GM23338 (cell line): ENCODE results near the gene KCNT1. TPM values are rescaled to one million over a fixed set of nuclear protein-coding genes. Genes with fewer than 3 reads are reported as not detected.

Experiments used
- ATAC-seq: fragments of 200-7000 bp; cut with Tn5 transposase; 3 replicates; pipeline ENCODE4 v1.9.1; 2020
- DNase-seq: peaks from one replicate; pipeline ENCODE4 v3.0.0-alpha.2; 2015; ENCODE audit warnings: low spot score
- H2AFZ ChIP-seq: fragments of 200-600 bp; sonication (generic); 2 replicates; pipeline ENCODE4 v1.8.0; 2016; ENCODE audit warnings: antibody characterized with exemption, mild to moderate bottlenecking, moderate library complexity
- H3F3A ChIP-seq: fragments of 200-600 bp; sonication (generic); replicated peaks from 2 replicates; pipeline ENCODE4 v1.8.0; 2017; ENCODE audit warnings: antibody characterized with exemption, mixed run types, low read depth
- H3K27ac ChIP-seq: fragments of 200-600 bp; sonication (generic); 2 replicates; pipeline ENCODE4 v1.6.1; 2016; ENCODE audit warnings: low read depth
- H3K27me3 ChIP-seq: fragments of 200-600 bp; sonication (generic); 2 replicates; pipeline ENCODE4 v1.8.0; 2016; ENCODE audit warnings: mild to moderate bottlenecking, mixed run types, moderate library complexity; ENCODE audit not compliant: insufficient read depth
- H3K36me3 ChIP-seq: fragments of 200-600 bp; sonication (generic); 2 replicates; pipeline ENCODE4 v1.8.0; 2016; ENCODE audit warnings: mild to moderate bottlenecking; ENCODE audit not compliant: insufficient read depth
- H3K4me1 ChIP-seq: fragments of 200-600 bp; sonication (generic); 2 replicates; pipeline ENCODE4 v1.8.0; 2016; ENCODE audit warnings: mild to moderate bottlenecking, moderate library complexity; ENCODE audit not compliant: insufficient read depth
- H3K4me2 ChIP-seq: fragments of 200-600 bp; sonication (generic); 2 replicates; pipeline ENCODE4 v1.7.1; 2017; ENCODE audit warnings: mixed run types
- H3K4me3 ChIP-seq: fragments of 200-600 bp; sonication (generic); 2 replicates; pipeline ENCODE4 v1.6.1; 2016; ENCODE audit warnings: mixed run types
- H3K79me2 ChIP-seq: fragments of 200-600 bp; sonication (generic); replicated peaks from 2 replicates; pipeline ENCODE4 v1.8.0; 2017; ENCODE audit warnings: mild to moderate bottlenecking; ENCODE audit not compliant: insufficient read depth
- H3K9me2 ChIP-seq: fragments of 200-600 bp; sonication (generic); 2 replicates; pipeline ENCODE4 v1.8.0; 2017; ENCODE audit not compliant: insufficient read depth
- H4K20me1 ChIP-seq: fragments of 200-600 bp; sonication (generic); replicated peaks from 2 replicates; pipeline ENCODE4 v1.8.0; 2017; ENCODE audit warnings: mild to moderate bottlenecking; ENCODE audit not compliant: insufficient read depth
- H3K27ac Mint-ChIP-seq: 2 replicates; pipeline ENCODE4 v1.8.0; 2020; ENCODE audit warnings: inconsistent platforms, mild to moderate bottlenecking, moderate library complexity, mixed read lengths
- H3K27me3 Mint-ChIP-seq: 3 replicates; pipeline ENCODE4 v1.8.0; 2022; ENCODE audit warnings: low read depth, mild to moderate bottlenecking, moderate library complexity, mixed read lengths, inconsistent platforms; ENCODE audit not compliant: insufficient read depth, poor library complexity
- H3K36me3 Mint-ChIP-seq: 3 replicates; pipeline ENCODE4 v1.8.0; 2021; ENCODE audit warnings: low read depth, mild to moderate bottlenecking, inconsistent platforms, moderate library complexity, mixed read lengths
- H3K4me1 Mint-ChIP-seq: 3 replicates; pipeline ENCODE4 v1.8.0; 2020; ENCODE audit warnings: mild to moderate bottlenecking, inconsistent platforms, mixed read lengths
- H3K4me3 Mint-ChIP-seq: 3 replicates; pipeline ENCODE4 v1.8.0; 2021; ENCODE audit warnings: moderate library complexity, mild to moderate bottlenecking, inconsistent platforms, mixed read lengths
- H3K9me3 Mint-ChIP-seq: 3 replicates; pipeline ENCODE4 v1.8.0; 2020; ENCODE audit warnings: moderate library complexity, mild to moderate bottlenecking, inconsistent platforms, mixed read lengths
- CREB1 ChIP-seq: fragments of 250-450 bp; sonication (Bioruptor Pico); IDR thresholded peaks from 2 replicates; pipeline ENCODE4 v1.5.0; 2020; ENCODE audit warnings: low read depth, mild to moderate bottlenecking, moderate library complexity
- EZH2 ChIP-seq: fragments of 200-600 bp; sonication (generic); IDR thresholded peaks from one replicate; pipeline ENCODE4 v1.8.0; 2017; ENCODE audit warnings: antibody characterized with exemption, mild to moderate bottlenecking, low read depth; ENCODE audit not compliant: unreplicated experiment
- EZH2phosphoT487 ChIP-seq: fragments of 200-600 bp; sonication (generic); IDR thresholded peaks from one replicate; pipeline ENCODE4 v1.8.1; 2018; ENCODE audit warnings: antibody characterized with exemption; ENCODE audit not compliant: unreplicated experiment
- JUNB ChIP-seq: IDR thresholded peaks from one replicate; pipeline ENCODE4 v1.6.1; 2016; ENCODE audit warnings: antibody characterized with exemption; ENCODE audit not compliant: unreplicated experiment
- NANOG ChIP-seq: IDR thresholded peaks from 2 replicates; pipeline ENCODE4 v1.6.1; 2016; ENCODE audit warnings: antibody characterized with exemption, borderline replicate concordance
- POLR2AphosphoS5 ChIP-seq: IDR thresholded peaks from 2 replicates; pipeline ENCODE4 v1.6.1; 2016; ENCODE audit warnings: antibody characterized with exemption, low read depth
- STAT1 ChIP-seq: IDR thresholded peaks from one replicate; pipeline ENCODE4 v1.6.1; 2016; ENCODE audit warnings: antibody characterized with exemption; ENCODE audit not compliant: unreplicated experiment
- ZNF114 ChIP-seq: fragments of 250-450 bp; sonication (Bioruptor Pico); IDR thresholded peaks from 2 replicates; pipeline ENCODE4 v1.5.0; 2020; ENCODE audit warnings: mild to moderate bottlenecking, moderate library complexity
- ZNF331 ChIP-seq: fragments of 250-450 bp; sonication (Bioruptor Pico); IDR thresholded peaks from 2 replicates; pipeline ENCODE4 v1.5.0; 2020; ENCODE audit warnings: low read depth, mild to moderate bottlenecking, moderate library complexity
- polyA plus RNA-seq: library from polyadenylated mRNA; unstranded; fragments of >200 nt; fragmentation: Nextera tagmentation; extraction: Ambion mirVana; gene quantifications from 2 replicates; pipeline ENCODE4 v1.2.1, GENCODE V29; 2016
- total RNA-seq: library from RNA; depleted of rRNA; stranded (reverse); fragments of >200 nt; shearing (Covaris generic); gene quantifications from 2 replicates; pipeline ENCODE4 v1.2.3, GENCODE V29; 2014
- TF ChIP-seq, protein P1 (sequence below), 2 experiments: fragments of 200-600 bp in 1 of 2; sonication (generic) in 1 of 2; conservative IDR thresholded peaks; 2 replicates each; pipeline versions ENCODE4 v1.5.1 to v1.6.1; 2016 to 2017; ENCODE audit warnings: antibody characterized with exemption in 2 of 2, low read depth in 2 of 2, mild to moderate bottlenecking in 2 of 2, moderate library complexity in 1 of 2
- TF ChIP-seq, protein P2 (sequence below): fragments of 250-450 bp; sonication (Bioruptor Pico); IDR thresholded peaks from 2 replicates; pipeline ENCODE4 v1.5.0; 2020; ENCODE audit warnings: mild to moderate bottlenecking, moderate library complexity
- TF ChIP-seq, protein P3 (sequence below): IDR thresholded peaks from one replicate; pipeline ENCODE4 v1.6.1; 2018; ENCODE audit warnings: antibody characterized with exemption; ENCODE audit not compliant: unreplicated experiment
- TF ChIP-seq, protein P4 (sequence below): IDR thresholded peaks from 2 replicates; pipeline ENCODE4 v1.6.1; 2016; ENCODE audit warnings: antibody characterized with exemption

KCNT1 gene
- total and polyA plus RNA-seq, 2 experiments from 2014 or later, result 0.05 to 0.28 TPM

DNA sequence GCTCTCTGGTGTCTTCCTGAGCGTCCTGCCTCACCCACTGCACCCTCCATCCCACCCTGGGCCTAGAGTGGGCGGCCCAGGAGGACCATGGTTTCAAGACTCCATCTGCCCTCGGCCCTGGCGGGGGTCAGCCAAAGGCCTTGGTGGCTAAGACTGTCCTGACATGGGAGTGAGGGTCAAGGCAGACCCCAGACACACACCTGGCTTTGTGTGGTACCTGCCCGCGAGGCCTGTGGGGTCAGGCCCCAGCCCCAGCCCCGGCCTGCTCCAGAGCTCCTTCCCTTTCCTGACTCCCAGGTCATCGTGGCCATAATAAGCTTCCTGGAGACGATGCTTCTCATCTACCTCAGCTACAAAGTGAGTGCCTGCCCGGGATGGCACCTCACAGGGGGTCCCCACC is 54.6 kb downstream of the KCNT1 start:
- Histone ChIP-seq H3K27ac (no peak overlapping the region), H3K4me2 (no peak overlapping the region), H3K27me3 (no peaks in the 10 kb centered on the region), H3K9me2 (no peaks in the 10 kb centered on the region), H3K4me1 (no peaks in the 10 kb centered on the region), H3F3A (no peaks in the 10 kb centered on the region), H4K20me1 (no peaks in the 10 kb centered on the region), H3K36me3 (no peaks in the 10 kb centered on the region), H3K79me2 (no peaks in the 10 kb centered on the region), H3K4me3 (no peak overlapping the region), H2AFZ (no peak overlapping the region)
- DNase-seq (no peak), ATAC-seq (no peak)
- H3K36me3 Mint-ChIP-seq, result no peaks in the 10 kb centered on the region; the same call in 2 of the 3 replicates
- H3K9me3 Mint-ChIP-seq, result no peaks in the 10 kb centered on the region
- H3K4me1 Mint-ChIP-seq, result no peaks in the 10 kb centered on the region; the same call in 2 of the 3 replicates
- H3K27me3 Mint-ChIP-seq, result peaks cover 4% of the 10 kb centered on the region
- H3K27ac Mint-ChIP-seq, result no peak overlapping the region
- no peak for TF ChIP-seq ZNF114 (CRISPR knock-in tag)
- TF ChIP-seq, protein P1, sequence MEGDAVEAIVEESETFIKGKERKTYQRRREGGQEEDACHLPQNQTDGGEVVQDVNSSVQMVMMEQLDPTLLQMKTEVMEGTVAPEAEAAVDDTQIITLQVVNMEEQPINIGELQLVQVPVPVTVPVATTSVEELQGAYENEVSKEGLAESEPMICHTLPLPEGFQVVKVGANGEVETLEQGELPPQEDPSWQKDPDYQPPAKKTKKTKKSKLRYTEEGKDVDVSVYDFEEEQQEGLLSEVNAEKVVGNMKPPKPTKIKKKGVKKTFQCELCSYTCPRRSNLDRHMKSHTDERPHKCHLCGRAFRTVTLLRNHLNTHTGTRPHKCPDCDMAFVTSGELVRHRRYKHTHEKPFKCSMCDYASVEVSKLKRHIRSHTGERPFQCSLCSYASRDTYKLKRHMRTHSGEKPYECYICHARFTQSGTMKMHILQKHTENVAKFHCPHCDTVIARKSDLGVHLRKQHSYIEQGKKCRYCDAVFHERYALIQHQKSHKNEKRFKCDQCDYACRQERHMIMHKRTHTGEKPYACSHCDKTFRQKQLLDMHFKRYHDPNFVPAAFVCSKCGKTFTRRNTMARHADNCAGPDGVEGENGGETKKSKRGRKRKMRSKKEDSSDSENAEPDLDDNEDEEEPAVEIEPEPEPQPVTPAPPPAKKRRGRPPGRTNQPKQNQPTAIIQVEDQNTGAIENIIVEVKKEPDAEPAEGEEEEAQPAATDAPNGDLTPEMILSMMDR (conservative IDR thresholded peaks at IDR 0.05; ENCODE audit: low read depth in 2 of 2), result no peak
- TF ChIP-seq, protein P2, sequence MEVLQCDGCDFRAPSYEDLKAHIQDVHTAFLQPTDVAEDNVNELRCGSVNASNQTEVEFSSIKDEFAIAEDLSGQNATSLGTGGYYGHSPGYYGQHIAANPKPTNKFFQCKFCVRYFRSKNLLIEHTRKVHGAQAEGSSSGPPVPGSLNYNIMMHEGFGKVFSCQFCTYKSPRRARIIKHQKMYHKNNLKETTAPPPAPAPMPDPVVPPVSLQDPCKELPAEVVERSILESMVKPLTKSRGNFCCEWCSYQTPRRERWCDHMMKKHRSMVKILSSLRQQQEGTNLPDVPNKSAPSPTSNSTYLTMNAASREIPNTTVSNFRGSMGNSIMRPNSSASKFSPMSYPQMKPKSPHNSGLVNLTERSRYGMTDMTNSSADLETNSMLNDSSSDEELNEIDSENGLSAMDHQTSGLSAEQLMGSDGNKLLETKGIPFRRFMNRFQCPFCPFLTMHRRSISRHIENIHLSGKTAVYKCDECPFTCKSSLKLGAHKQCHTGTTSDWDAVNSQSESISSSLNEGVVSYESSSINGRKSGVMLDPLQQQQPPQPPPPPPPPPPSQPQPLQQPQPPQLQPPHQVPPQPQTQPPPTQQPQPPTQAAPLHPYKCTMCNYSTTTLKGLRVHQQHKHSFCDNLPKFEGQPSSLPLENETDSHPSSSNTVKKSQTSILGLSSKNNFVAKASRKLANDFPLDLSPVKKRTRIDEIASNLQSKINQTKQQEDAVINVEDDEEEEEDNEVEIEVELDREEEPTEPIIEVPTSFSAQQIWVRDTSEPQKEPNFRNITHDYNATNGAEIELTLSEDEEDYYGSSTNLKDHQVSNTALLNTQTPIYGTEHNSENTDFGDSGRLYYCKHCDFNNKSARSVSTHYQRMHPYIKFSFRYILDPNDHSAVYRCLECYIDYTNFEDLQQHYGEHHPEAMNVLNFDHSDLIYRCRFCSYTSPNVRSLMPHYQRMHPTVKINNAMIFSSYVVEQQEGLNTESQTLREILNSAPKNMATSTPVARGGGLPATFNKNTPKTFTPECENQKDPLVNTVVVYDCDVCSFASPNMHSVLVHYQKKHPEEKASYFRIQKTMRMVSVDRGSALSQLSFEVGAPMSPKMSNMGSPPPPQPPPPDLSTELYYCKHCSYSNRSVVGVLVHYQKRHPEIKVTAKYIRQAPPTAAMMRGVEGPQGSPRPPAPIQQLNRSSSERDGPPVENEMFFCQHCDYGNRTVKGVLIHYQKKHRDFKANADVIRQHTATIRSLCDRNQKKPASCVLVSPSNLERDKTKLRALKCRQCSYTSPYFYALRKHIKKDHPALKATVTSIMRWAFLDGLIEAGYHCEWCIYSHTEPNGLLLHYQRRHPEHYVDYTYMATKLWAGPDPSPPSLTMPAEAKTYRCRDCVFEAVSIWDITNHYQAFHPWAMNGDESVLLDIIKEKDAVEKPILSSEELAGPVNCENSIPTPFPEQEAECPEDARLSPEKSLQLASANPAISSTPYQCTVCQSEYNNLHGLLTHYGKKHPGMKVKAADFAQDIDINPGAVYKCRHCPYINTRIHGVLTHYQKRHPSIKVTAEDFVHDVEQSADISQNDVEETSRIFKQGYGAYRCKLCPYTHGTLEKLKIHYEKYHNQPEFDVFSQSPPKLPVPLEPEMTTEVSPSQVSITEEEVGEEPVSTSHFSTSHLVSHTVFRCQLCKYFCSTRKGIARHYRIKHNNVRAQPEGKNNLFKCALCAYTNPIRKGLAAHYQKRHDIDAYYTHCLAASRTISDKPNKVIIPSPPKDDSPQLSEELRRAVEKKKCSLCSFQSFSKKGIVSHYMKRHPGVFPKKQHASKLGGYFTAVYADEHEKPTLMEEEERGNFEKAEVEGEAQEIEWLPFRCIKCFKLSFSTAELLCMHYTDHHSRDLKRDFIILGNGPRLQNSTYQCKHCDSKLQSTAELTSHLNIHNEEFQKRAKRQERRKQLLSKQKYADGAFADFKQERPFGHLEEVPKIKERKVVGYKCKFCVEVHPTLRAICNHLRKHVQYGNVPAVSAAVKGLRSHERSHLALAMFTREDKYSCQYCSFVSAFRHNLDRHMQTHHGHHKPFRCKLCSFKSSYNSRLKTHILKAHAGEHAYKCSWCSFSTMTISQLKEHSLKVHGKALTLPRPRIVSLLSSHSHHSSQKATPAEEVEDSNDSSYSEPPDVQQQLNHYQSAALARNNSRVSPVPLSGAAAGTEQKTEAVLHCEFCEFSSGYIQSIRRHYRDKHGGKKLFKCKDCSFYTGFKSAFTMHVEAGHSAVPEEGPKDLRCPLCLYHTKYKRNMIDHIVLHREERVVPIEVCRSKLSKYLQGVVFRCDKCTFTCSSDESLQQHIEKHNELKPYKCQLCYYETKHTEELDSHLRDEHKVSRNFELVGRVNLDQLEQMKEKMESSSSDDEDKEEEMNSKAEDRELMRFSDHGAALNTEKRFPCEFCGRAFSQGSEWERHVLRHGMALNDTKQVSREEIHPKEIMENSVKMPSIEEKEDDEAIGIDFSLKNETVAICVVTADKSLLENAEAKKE (CRISPR knock-in tag), result no peak
- no peak for TF ChIP-seq STAT1
- TF ChIP-seq EZH2phosphoT487, result no peak
- TF ChIP-seq JUNB, result no peak
- no peak for TF ChIP-seq NANOG
- TF ChIP-seq, protein P3, sequence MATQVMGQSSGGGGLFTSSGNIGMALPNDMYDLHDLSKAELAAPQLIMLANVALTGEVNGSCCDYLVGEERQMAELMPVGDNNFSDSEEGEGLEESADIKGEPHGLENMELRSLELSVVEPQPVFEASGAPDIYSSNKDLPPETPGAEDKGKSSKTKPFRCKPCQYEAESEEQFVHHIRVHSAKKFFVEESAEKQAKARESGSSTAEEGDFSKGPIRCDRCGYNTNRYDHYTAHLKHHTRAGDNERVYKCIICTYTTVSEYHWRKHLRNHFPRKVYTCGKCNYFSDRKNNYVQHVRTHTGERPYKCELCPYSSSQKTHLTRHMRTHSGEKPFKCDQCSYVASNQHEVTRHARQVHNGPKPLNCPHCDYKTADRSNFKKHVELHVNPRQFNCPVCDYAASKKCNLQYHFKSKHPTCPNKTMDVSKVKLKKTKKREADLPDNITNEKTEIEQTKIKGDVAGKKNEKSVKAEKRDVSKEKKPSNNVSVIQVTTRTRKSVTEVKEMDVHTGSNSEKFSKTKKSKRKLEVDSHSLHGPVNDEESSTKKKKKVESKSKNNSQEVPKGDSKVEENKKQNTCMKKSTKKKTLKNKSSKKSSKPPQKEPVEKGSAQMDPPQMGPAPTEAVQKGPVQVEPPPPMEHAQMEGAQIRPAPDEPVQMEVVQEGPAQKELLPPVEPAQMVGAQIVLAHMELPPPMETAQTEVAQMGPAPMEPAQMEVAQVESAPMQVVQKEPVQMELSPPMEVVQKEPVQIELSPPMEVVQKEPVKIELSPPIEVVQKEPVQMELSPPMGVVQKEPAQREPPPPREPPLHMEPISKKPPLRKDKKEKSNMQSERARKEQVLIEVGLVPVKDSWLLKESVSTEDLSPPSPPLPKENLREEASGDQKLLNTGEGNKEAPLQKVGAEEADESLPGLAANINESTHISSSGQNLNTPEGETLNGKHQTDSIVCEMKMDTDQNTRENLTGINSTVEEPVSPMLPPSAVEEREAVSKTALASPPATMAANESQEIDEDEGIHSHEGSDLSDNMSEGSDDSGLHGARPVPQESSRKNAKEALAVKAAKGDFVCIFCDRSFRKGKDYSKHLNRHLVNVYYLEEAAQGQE, result no peak
- TF ChIP-seq ZNF331 (CRISPR knock-in tag), result no peak
- TF ChIP-seq EZH2, result no peak
- no peak for TF ChIP-seq CREB1 (CRISPR knock-in tag)
- no peak for TF ChIP-seq POLR2AphosphoS5
- TF ChIP-seq, protein P4, sequence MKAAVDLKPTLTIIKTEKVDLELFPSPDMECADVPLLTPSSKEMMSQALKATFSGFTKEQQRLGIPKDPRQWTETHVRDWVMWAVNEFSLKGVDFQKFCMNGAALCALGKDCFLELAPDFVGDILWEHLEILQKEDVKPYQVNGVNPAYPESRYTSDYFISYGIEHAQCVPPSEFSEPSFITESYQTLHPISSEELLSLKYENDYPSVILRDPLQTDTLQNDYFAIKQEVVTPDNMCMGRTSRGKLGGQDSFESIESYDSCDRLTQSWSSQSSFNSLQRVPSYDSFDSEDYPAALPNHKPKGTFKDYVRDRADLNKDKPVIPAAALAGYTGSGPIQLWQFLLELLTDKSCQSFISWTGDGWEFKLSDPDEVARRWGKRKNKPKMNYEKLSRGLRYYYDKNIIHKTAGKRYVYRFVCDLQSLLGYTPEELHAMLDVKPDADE, result no peak
- no peak overlapping the region for H3K4me3 Mint-ChIP-seq
